ENCODE measurements around the gene AMHR2.
"Not testable (repeated sequence)": the region's sequence is repeated elsewhere in the genome, so short reads cannot be mapped to it uniquely, and the experiment has no call there.

DNA sequence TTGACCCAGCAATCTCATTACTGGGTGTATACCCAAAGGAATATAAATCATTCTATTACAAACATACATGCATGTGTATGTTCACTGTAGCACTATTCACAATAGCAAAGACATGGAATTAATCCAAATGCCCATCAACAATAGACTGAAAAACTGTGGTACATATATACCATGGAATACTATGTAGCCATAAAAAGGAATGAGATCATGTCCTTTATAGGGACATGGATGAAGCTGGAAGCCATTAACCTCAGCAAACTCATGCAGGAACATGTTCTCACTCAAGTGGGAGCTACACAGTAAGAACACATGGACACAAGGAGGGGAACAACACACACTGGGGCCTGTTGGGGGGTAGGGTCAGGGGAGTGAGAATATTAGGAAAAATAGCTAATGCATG, 15.9 kb downstream of the AMHR2 start:
- TF ChIP-seq, protein P1, sequence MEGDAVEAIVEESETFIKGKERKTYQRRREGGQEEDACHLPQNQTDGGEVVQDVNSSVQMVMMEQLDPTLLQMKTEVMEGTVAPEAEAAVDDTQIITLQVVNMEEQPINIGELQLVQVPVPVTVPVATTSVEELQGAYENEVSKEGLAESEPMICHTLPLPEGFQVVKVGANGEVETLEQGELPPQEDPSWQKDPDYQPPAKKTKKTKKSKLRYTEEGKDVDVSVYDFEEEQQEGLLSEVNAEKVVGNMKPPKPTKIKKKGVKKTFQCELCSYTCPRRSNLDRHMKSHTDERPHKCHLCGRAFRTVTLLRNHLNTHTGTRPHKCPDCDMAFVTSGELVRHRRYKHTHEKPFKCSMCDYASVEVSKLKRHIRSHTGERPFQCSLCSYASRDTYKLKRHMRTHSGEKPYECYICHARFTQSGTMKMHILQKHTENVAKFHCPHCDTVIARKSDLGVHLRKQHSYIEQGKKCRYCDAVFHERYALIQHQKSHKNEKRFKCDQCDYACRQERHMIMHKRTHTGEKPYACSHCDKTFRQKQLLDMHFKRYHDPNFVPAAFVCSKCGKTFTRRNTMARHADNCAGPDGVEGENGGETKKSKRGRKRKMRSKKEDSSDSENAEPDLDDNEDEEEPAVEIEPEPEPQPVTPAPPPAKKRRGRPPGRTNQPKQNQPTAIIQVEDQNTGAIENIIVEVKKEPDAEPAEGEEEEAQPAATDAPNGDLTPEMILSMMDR (IDR thresholded peaks at IDR 0.05; ENCODE audit: poor library complexity, severe bottlenecking): not testable (repeated sequence)
- not testable (repeated sequence) for TF ChIP-seq TAF1 (IDR thresholded peaks at IDR 0.05; ENCODE audit: low read depth); RAD21 (conservative IDR thresholded peaks at IDR 0.05); EP300 (conservative IDR thresholded peaks at IDR 0.05; ENCODE audit: poor library complexity, severe bottlenecking)

Measured in neural cell (in vitro differentiated cells).